ENCODE measurements around the gene CDHR4.

The CDHR4 gene

GRCh38 chr3:49805367-49805782 is 5.7 kb upstream of the CDHR4 start:
- TF ChIP-seq CTCF (IDR thresholded peaks at IDR 0.05; ENCODE audit: borderline replicate concordance, extremely low read depth, low read length, poor library complexity, severe bottlenecking): no peak
- no peak for TF ChIP-seq EZH2 (IDR thresholded peaks at IDR 0.05; ENCODE audit: borderline replicate concordance, low read depth, low read length, severe bottlenecking)
- Histone ChIP-seq H3K79me2 (ENCODE audit: insufficient read depth, low read length) (no peaks in the 10 kb centered on the region), H3K9ac (ENCODE audit: low read depth, low read length) (0 out of 2 replicates have a peak overlapping the region, but pooled peaks have one; percentile 26), H3K4me1 (ENCODE audit: insufficient read depth, low read length) (peaks cover 57% of the 10 kb centered on the region), H3K4me2 (ENCODE audit: insufficient read depth, low read length) (peak overlapping the region; percentile 33), H2AFZ (ENCODE audit: low read depth, low read length) (no peak overlapping the region), H3K9me3 (ENCODE audit: insufficient read depth, low read length, severe bottlenecking) (no peaks in the 10 kb centered on the region), H3K4me3 (ENCODE audit: low read depth in 1 of 2, low read length in 2 of 2) (no peak overlapping the region), H3K27me3 (ENCODE audit: insufficient read depth, low read length, poor library complexity) (peaks cover 21% of the 10 kb centered on the region), H3K36me3 (ENCODE audit: insufficient read depth, low read length) (peaks cover 6% of the 10 kb centered on the region), H3K27ac (ENCODE audit: low read length) (peak overlapping the region; percentile 52), H4K20me1 (ENCODE audit: insufficient read depth, low read length) (peaks cover 16% of the 10 kb centered on the region)
- ATAC-seq (ENCODE audit: insufficient read depth, low read depth) (peak; percentile 16; the same call in 2 of the 3 replicates), DNase-seq (peak; percentile 66)

GRCh38 chr3:49804141-49805041 is 4.7 kb upstream of the CDHR4 start:
- Histone ChIP-seq H4K20me1 (ENCODE audit: insufficient read depth, low read length) (peaks cover 16% of the 10 kb centered on the region), H3K79me2 (ENCODE audit: insufficient read depth, low read length) (no peaks in the 10 kb centered on the region), H3K4me1 (ENCODE audit: insufficient read depth, low read length) (peaks cover 57% of the 10 kb centered on the region), H3K9me3 (ENCODE audit: insufficient read depth, low read length, severe bottlenecking) (no peaks in the 10 kb centered on the region), H2AFZ (ENCODE audit: low read depth, low read length) (no peak overlapping the region), H3K27ac (ENCODE audit: low read length) (no peak overlapping the region), H3K36me3 (ENCODE audit: insufficient read depth, low read length) (no peaks in the 10 kb centered on the region), H3K4me2 (ENCODE audit: insufficient read depth, low read length) (peak overlapping the region; percentile 100), H3K4me3 (ENCODE audit: low read depth in 1 of 2, low read length in 2 of 2) (peak overlapping the region in 1 of 2 experiments; percentile 98; a peak in 2 of 4 replicates), H3K9ac (ENCODE audit: low read depth, low read length) (peak overlapping the region; percentile 59; the same call in 1 of the 2 replicates), H3K27me3 (ENCODE audit: insufficient read depth, low read length, poor library complexity) (peaks cover 21% of the 10 kb centered on the region)
- no peak for ATAC-seq (ENCODE audit: insufficient read depth, low read depth)
- TF ChIP-seq EZH2 (IDR thresholded peaks at IDR 0.05; ENCODE audit: borderline replicate concordance, low read depth, low read length, severe bottlenecking): no peak
- no peak for DNase-seq

GRCh38 chr3:49803465-49804140 is 3.9 kb upstream of the CDHR4 start:
- no peak overlapping the region for H3K27ac ChIP-seq (ENCODE audit: low read length)
- ATAC-seq (ENCODE audit: insufficient read depth, low read depth): peak; percentile 11; the same call in 2 of the 3 replicates

More at GRCh38 chr3:49803465-49804140, 3.9 kb upstream of the CDHR4 start:
- H3K36me3 ChIP-seq (ENCODE audit: insufficient read depth, low read length): no peaks in the 10 kb centered on the region
- peaks cover 18% of the 10 kb centered on the region for H4K20me1 ChIP-seq (ENCODE audit: insufficient read depth, low read length)
- H3K79me2 ChIP-seq (ENCODE audit: insufficient read depth, low read length): no peaks in the 10 kb centered on the region
- peak overlapping the region; percentile 100 for H3K4me2 ChIP-seq (ENCODE audit: insufficient read depth, low read length)
- peak overlapping the region; percentile 59 for H3K9ac ChIP-seq (ENCODE audit: low read depth, low read length)
- TF ChIP-seq CTCF (IDR thresholded peaks at IDR 0.05; ENCODE audit: borderline replicate concordance, extremely low read depth, low read length, poor library complexity, severe bottlenecking) (no peak), EZH2 (IDR thresholded peaks at IDR 0.05; ENCODE audit: borderline replicate concordance, low read depth, low read length, severe bottlenecking) (peak; percentile 72)
- peak overlapping the region; percentile 40 to 98; a peak in 3 of 4 replicates for H3K4me3 ChIP-seq (ENCODE audit: low read depth in 1 of 2, low read length in 2 of 2)
- H3K9me3 ChIP-seq (ENCODE audit: insufficient read depth, low read length, severe bottlenecking): no peaks in the 10 kb centered on the region
- DNase-seq: peak; percentile 47
- peaks cover 21% of the 10 kb centered on the region for H3K27me3 ChIP-seq (ENCODE audit: insufficient read depth, low read length, poor library complexity)
- H2AFZ ChIP-seq (ENCODE audit: low read depth, low read length): peak overlapping the region; percentile 100
- peaks cover 57% of the 10 kb centered on the region for H3K4me1 ChIP-seq (ENCODE audit: insufficient read depth, low read length)

Data from DND-41 (cell line).